GM18519 (cell line): ENCODE results near the gene PCGF3.
A peak's percentile ranks its signal among the peaks of the same experiment; 100 is the strongest.
"Not testable (repeated sequence)": the region's sequence is repeated elsewhere in the genome, so short reads cannot be mapped to it uniquely, and the experiment has no call there.

Experiments
- ATAC-seq: cut with Tn5 transposase; IDR thresholded peaks from one replicate; pipeline ENCODE4 v1.9.1; 2021; ENCODE audit warnings: mild to moderate bottlenecking, moderate library complexity; ENCODE audit not compliant: unreplicated experiment, low FRiP score

PCGF3 gene

GRCh38 chr4:774419-775092 lies 68.9 kb downstream of the PCGF3 start:
- not testable (repeated sequence) for ATAC-seq

- ATAC-seq: not testable (repeated sequence)
Measured at GRCh38 chr4:775485-775884, 69.9 kb downstream of the PCGF3 start.

GRCh38 chr4:776743-777441 lies 71.3 kb downstream of the PCGF3 start:
- ATAC-seq: no peak

GRCh38 chr4:777520-778262 lies 72.1 kb downstream of the PCGF3 start:
- ATAC-seq: no peak

- no peak for ATAC-seq
Measured at GRCh38 chr4:779555-779954, 73.9 kb downstream of the PCGF3 start.

- not testable (repeated sequence) for ATAC-seq
Measured at GRCh38 chr4:780255-780654, 74.6 kb downstream of the PCGF3 start.

- ATAC-seq: no peak
Measured at GRCh38 chr4:780716-781492, 75.3 kb downstream of the PCGF3 start.

- ATAC-seq: peak; percentile 92
Measured at GRCh38 chr4:781493-782216, 76.0 kb downstream of the PCGF3 start.

GRCh38 chr4:784401-785331 lies 79.0 kb downstream of the PCGF3 start:
- no peak for ATAC-seq

- ATAC-seq: no peak
Measured at GRCh38 chr4:785332-786073, 79.9 kb downstream of the PCGF3 start.

GRCh38 chr4:786074-786741 lies 80.6 kb downstream of the PCGF3 start:
- ATAC-seq: no peak

- ATAC-seq: no peak
Measured at GRCh38 chr4:786861-787300, 81.2 kb downstream of the PCGF3 start.

GRCh38 chr4:787561-787981 lies 81.9 kb downstream of the PCGF3 start:
- no peak for ATAC-seq

GRCh38 chr4:788006-788635 lies 82.5 kb downstream of the PCGF3 start:
- ATAC-seq: no peak

- no peak for ATAC-seq
Measured at GRCh38 chr4:788636-789297, 83.1 kb downstream of the PCGF3 start.

- ATAC-seq: no peak
Measured at GRCh38 chr4:789571-790465, 84.2 kb downstream of the PCGF3 start.
